ENCODE measurements around the gene VN1R2. TPM values are rescaled to one million over a fixed set of nuclear protein-coding genes. Genes with fewer than 3 reads are reported as not detected.

The VN1R2 gene
- total RNA-seq, 1 donor from 2014 or later, result not detected

DNA sequence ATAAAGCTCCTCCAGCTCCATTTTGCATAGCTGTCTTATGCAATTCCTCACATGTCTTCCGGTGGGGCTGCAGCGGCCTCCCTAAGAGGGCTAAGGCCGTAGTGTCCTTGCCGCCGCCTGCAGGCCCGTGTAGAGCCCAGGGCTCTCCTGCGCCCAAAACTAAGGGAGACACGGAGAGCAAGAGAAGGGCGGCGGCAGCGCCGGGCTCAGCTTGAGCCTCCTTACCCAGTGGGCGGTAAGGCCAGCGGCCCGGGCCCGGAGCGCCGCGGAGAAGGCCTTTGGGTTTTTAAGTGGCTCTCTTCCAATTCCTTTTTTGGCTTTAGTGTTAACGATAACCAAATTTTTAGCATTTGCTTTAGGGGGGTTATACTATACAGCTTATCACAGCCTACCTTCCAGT is 33.5 kb upstream of the VN1R2 start:
- TF ChIP-seq EZH2 (IDR thresholded peaks at IDR 0.05; ENCODE audit: insufficient read depth, low read length), result no peak
- TF ChIP-seq, protein P1, sequence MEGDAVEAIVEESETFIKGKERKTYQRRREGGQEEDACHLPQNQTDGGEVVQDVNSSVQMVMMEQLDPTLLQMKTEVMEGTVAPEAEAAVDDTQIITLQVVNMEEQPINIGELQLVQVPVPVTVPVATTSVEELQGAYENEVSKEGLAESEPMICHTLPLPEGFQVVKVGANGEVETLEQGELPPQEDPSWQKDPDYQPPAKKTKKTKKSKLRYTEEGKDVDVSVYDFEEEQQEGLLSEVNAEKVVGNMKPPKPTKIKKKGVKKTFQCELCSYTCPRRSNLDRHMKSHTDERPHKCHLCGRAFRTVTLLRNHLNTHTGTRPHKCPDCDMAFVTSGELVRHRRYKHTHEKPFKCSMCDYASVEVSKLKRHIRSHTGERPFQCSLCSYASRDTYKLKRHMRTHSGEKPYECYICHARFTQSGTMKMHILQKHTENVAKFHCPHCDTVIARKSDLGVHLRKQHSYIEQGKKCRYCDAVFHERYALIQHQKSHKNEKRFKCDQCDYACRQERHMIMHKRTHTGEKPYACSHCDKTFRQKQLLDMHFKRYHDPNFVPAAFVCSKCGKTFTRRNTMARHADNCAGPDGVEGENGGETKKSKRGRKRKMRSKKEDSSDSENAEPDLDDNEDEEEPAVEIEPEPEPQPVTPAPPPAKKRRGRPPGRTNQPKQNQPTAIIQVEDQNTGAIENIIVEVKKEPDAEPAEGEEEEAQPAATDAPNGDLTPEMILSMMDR (IDR thresholded peaks at IDR 0.05; ENCODE audit: insufficient read depth, low read depth, low read length), result no peak
- Histone ChIP-seq H3K4me3 (ENCODE audit: insufficient read depth, low read depth, low read length) (no peak overlapping the region), H3K27me3 (ENCODE audit: insufficient read depth, low read length) (no peaks in the 10 kb centered on the region), H3K4me1 (ENCODE audit: insufficient read depth, low read length) (no peaks in the 10 kb centered on the region), H3K4me2 (ENCODE audit: low read length) (no peak overlapping the region), H3K9ac (ENCODE audit: low read length) (no peak overlapping the region), H3K79me2 (ENCODE audit: insufficient read depth, low read length) (no peaks in the 10 kb centered on the region), H3K9me3 (ENCODE audit: insufficient read depth, low read depth, low read length) (peaks cover 16% of the 10 kb centered on the region), H2AFZ (ENCODE audit: low read depth, low read length) (no peak overlapping the region), H3K27ac (ENCODE audit: low read depth, low read length) (no peak overlapping the region), H3K36me3 (ENCODE audit: insufficient read depth, low read length) (no peaks in the 10 kb centered on the region), H4K20me1 (ENCODE audit: insufficient read depth, low read length) (no peaks in the 10 kb centered on the region)
- FAIRE-seq (no peak), DNase-seq (ENCODE audit: low read depth) (no peak)
- peaks cover 9% of the 10 kb centered on the region for H3K36me3 Mint-ChIP-seq (ENCODE audit: low read depth, unreplicated experiment)
- H3K27me3 Mint-ChIP-seq (ENCODE audit: low read depth, unreplicated experiment), result no peaks in the 10 kb centered on the region
- H3K9me3 Mint-ChIP-seq (ENCODE audit: unreplicated experiment), result peaks cover 20% of the 10 kb centered on the region
- H3K27ac Mint-ChIP-seq (ENCODE audit: unreplicated experiment), result no peak overlapping the region
- H3K4me1 Mint-ChIP-seq (ENCODE audit: low read depth, unreplicated experiment), result no peaks in the 10 kb centered on the region
- H3K4me3 Mint-ChIP-seq (ENCODE audit: unreplicated experiment), result no peak overlapping the region

DNA sequence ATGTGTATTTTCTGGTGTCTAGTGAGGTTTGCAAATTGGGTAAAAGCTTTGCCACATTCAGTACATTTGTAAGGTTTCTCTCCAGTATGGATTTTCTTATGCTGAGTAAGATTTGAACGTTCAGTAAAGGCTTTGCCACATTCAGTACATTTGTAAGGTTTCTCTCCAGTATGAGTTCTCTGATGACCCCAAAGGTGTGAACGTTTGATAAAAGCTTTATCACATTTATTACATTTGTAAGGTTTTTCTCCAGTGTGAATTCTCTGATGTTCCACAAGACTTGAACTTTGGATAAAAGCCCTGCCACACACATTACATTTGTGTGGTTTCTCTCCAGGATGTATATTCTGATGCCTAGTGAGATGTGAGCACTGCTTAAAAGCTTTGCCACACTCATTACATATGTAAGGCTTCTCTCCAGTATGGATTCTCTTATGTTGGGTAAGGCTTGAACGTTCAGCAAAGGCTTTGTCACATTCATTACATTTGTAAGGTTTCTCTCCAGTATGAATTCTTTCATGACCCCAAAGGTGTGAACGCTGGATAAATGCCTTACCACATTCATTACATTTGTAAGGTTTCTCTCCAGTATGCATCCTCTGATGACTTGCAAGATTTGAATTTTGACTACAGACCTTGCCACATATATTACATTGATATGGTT is 20.8 kb upstream of the VN1R2 start:
- Histone ChIP-seq H3K36me3 (ENCODE audit: insufficient read depth, low read length) (peaks cover 4% of the 10 kb centered on the region), H3K9ac (ENCODE audit: low read length) (no peak overlapping the region), H3K4me2 (ENCODE audit: low read length) (no peak overlapping the region), H4K20me1 (ENCODE audit: insufficient read depth, low read length) (no peaks in the 10 kb centered on the region), H3K4me3 (ENCODE audit: insufficient read depth, low read depth, low read length) (no peak overlapping the region), H3K27me3 (ENCODE audit: insufficient read depth, low read length) (no peaks in the 10 kb centered on the region), H3K9me3 (ENCODE audit: insufficient read depth, low read depth, low read length) (peaks cover 32% of the 10 kb centered on the region), H3K79me2 (ENCODE audit: insufficient read depth, low read length) (no peaks in the 10 kb centered on the region), H3K4me1 (ENCODE audit: insufficient read depth, low read length) (no peaks in the 10 kb centered on the region), H3K27ac (ENCODE audit: low read depth, low read length) (no peak overlapping the region), H2AFZ (ENCODE audit: low read depth, low read length) (no peak overlapping the region)
- peak; percentile 26 for FAIRE-seq
- no peak overlapping the region for H3K27ac Mint-ChIP-seq (ENCODE audit: unreplicated experiment)
- no peaks in the 10 kb centered on the region for H3K4me1 Mint-ChIP-seq (ENCODE audit: low read depth, unreplicated experiment)
- TF ChIP-seq, protein P1 (IDR thresholded peaks at IDR 0.05; ENCODE audit: insufficient read depth, low read depth, low read length), result no peak
- H3K4me3 Mint-ChIP-seq (ENCODE audit: unreplicated experiment), result no peak overlapping the region
- peaks cover 46% of the 10 kb centered on the region for H3K36me3 Mint-ChIP-seq (ENCODE audit: low read depth, unreplicated experiment)
- H3K9me3 Mint-ChIP-seq (ENCODE audit: unreplicated experiment), result peaks cover 50% of the 10 kb centered on the region
- no peaks in the 10 kb centered on the region for H3K27me3 Mint-ChIP-seq (ENCODE audit: low read depth, unreplicated experiment)
- no peak for DNase-seq (ENCODE audit: low read depth)

DNA sequence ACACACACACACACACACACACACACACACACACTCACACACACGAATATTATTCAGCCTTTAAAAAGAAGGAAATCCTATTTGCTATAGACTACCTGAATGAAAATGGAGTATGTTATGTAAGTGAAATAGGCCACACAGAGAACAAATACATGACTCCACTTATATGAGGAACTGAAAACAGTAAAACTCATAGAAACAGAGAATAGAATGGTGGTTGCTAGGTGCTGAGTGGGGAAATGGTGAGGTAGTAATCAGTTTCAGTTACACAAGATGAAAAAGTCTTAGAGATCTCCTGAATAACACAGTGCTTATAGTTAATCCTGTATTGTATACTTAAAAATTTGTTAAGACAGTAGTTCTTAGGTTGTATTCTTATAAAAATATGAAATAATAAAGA is 11.6 kb upstream of the VN1R2 start:
- H3K4me1 ChIP-seq (ENCODE audit: insufficient read depth, low read length), result no peaks in the 10 kb centered on the region
- peaks cover 80% of the 10 kb centered on the region for H3K36me3 Mint-ChIP-seq (ENCODE audit: low read depth, unreplicated experiment)
- no peaks in the 10 kb centered on the region for H3K79me2 ChIP-seq (ENCODE audit: insufficient read depth, low read length)
- peaks cover 17% of the 10 kb centered on the region for H3K9me3 ChIP-seq (ENCODE audit: insufficient read depth, low read depth, low read length)
- no peaks in the 10 kb centered on the region for H3K27me3 Mint-ChIP-seq (ENCODE audit: low read depth, unreplicated experiment)
- H3K4me3 ChIP-seq (ENCODE audit: insufficient read depth, low read depth, low read length), result no peak overlapping the region
- H3K4me1 Mint-ChIP-seq (ENCODE audit: low read depth, unreplicated experiment), result no peaks in the 10 kb centered on the region
- H3K4me3 Mint-ChIP-seq (ENCODE audit: unreplicated experiment), result no peak overlapping the region
- no peak overlapping the region for H3K27ac ChIP-seq (ENCODE audit: low read depth, low read length)
- H3K4me2 ChIP-seq (ENCODE audit: low read length), result no peak overlapping the region
- H3K36me3 ChIP-seq (ENCODE audit: insufficient read depth, low read length), result peaks cover 15% of the 10 kb centered on the region
- no peaks in the 10 kb centered on the region for H3K27me3 ChIP-seq (ENCODE audit: insufficient read depth, low read length)
- DNase-seq (ENCODE audit: low read depth) (no peak), FAIRE-seq (no peak)
- no peak overlapping the region for H3K27ac Mint-ChIP-seq (ENCODE audit: unreplicated experiment)
- TF ChIP-seq EZH2 (IDR thresholded peaks at IDR 0.05; ENCODE audit: insufficient read depth, low read length), result no peak
- TF ChIP-seq, protein P1 (IDR thresholded peaks at IDR 0.05; ENCODE audit: insufficient read depth, low read depth, low read length), result no peak
- H2AFZ ChIP-seq (ENCODE audit: low read depth, low read length), result no peak overlapping the region
- no peak overlapping the region for H3K9ac ChIP-seq (ENCODE audit: low read length)
- no peaks in the 10 kb centered on the region for H4K20me1 ChIP-seq (ENCODE audit: insufficient read depth, low read length)
- H3K9me3 Mint-ChIP-seq (ENCODE audit: unreplicated experiment), result peaks cover 67% of the 10 kb centered on the region

Data from astrocyte (in vitro differentiated cells and primary cell).